GM18909 (cell line): ENCODE measurements around the gene DDX27.
"Not testable (repeated sequence)": the region's sequence is repeated elsewhere in the genome, so short reads cannot be mapped to it uniquely, and the experiment has no call there.

Experiments
- ATAC-seq: cut with Tn5 transposase; IDR thresholded peaks from one replicate; pipeline ENCODE4 v1.9.1; 2021; ENCODE audit warnings: mild to moderate bottlenecking; ENCODE audit not compliant: unreplicated experiment, poor library complexity

Gene DDX27

DNA sequence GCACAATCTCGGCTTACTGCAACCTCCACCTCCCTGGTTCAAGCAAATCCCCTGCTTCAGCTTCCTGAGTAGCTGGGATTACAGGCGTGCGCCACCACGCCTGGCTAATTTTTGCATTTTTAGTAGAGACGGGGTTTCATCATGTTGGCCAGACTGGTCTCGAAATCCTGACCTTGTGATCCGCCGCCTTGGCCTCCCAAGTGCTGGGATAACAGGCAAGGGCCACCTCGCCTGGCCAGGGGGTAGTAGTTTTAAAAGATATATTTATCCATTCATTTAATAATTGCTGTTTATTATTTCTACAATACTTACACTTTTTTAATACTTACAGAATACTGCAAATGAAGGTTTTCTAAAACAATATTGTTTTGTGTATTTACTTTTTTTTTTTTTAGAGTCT, 15.5 kb upstream of the DDX27 start:
- no peak for ATAC-seq

- ATAC-seq: no peak
These were observed 12.1 kb upstream of the DDX27 start for GRCh38 chr20:49207076-49207475.

GRCh38 chr20:49210101-49210756, 9.0 kb upstream of the DDX27 start:
- ATAC-seq: no peak

DNA sequence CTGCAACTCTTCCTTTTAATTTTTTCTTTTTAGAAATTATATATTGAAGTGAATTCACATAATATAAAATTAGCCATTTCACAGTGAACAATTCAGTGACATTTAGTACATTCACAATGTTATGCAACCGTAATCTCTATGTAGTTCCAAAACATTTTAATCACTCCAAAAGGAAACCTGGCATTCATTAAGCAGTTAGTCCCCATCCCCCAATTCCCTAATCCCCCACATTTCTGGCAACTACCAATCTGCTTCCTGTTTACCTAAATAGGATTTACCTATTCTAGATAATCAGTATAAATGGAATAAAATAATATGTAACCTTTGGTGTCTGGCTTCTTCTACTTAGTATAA, 8.5 kb upstream of the DDX27 start:
- ATAC-seq: no peak

GRCh38 chr20:49214571-49214970, 4.6 kb upstream of the DDX27 start:
- no peak for ATAC-seq

- ATAC-seq: no peak
These were observed 4.0 kb upstream of the DDX27 start for GRCh38 chr20:49215232-49215631.

GRCh38 chr20:49216991-49217578, 2.1 kb upstream of the DDX27 start:
- no peak for ATAC-seq

GRCh38 chr20:49218739-49219090, 501 bp upstream of the DDX27 start:
- not testable (repeated sequence) for ATAC-seq

- ATAC-seq: no peak
These were observed 962 bp downstream of the DDX27 start for GRCh38 chr20:49219924-49220831.

GRCh38 chr20:49225896-49226295, 6.7 kb downstream of the DDX27 start:
- ATAC-seq: no peak

GRCh38 chr20:49228676-49229075, 9.5 kb downstream of the DDX27 start:
- ATAC-seq: no peak

GRCh38 chr20:49229381-49229780, 10.2 kb downstream of the DDX27 start:
- ATAC-seq: no peak

DNA sequence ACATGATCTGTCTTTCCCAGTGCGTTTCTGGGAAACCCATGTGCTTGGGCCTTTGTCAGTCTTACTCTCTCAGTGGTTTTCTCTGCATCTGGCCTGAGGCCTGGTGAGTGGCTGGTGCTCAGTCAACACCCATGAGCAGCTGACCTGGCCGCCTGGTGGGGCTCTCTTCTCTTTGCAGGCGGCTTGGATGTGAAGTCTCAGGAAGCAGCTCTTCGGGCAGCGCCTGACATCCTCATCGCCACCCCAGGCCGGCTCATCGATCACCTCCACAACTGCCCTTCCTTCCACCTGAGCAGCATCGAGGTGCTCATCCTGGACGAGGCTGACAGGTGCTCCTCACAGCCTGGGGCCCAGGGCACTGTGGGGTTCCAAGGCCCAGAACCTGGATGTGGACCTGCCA, 10.8 kb downstream of the DDX27 start:
- ATAC-seq: no peak

GRCh38 chr20:49230561-49231133, 11.4 kb downstream of the DDX27 start:
- ATAC-seq: no peak

DNA sequence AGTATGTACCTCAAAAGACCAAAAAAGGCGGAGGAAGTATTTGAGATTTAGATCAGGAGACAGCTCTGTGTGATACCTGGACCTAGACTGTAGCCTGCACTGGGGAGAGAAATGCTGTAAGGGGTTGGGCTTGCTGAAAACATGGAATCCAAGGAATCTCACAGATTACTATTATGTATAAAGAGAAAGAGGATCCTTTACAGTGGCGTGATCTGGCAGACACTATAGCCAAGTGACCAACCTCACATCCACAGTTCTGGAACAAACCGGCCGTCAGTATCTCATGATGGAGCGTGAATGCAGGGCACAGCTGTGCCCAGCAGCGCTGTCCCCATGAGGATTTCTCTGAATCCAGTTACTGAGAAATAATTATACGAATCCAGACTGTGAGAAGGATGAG, 12.3 kb downstream of the DDX27 start:
- no peak for ATAC-seq

DNA sequence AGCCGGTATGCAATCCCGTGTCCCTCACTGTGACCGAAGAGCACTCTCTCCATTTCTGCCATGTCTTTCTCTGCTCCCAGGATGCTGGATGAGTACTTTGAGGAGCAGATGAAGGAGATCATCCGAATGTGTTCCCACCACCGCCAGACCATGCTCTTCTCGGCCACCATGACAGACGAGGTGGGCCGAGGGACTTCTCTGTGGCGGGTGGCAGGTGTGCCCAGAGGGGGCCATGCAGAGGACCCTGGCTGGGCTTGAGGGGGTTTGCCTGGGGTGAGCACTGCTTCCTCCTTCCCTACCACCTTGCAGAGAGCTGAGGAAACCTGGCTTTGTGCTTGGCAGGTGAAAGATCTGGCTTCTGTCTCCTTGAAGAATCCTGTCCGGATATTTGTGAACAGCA, 14.0 kb downstream of the DDX27 start:
- ATAC-seq: no peak

GRCh38 chr20:49234831-49235230, 15.6 kb downstream of the DDX27 start:
- no peak for ATAC-seq

GRCh38 chr20:49236301-49236700, 17.1 kb downstream of the DDX27 start:
- no peak for ATAC-seq

GRCh38 chr20:49237531-49237930, 18.3 kb downstream of the DDX27 start:
- no peak for ATAC-seq

DNA sequence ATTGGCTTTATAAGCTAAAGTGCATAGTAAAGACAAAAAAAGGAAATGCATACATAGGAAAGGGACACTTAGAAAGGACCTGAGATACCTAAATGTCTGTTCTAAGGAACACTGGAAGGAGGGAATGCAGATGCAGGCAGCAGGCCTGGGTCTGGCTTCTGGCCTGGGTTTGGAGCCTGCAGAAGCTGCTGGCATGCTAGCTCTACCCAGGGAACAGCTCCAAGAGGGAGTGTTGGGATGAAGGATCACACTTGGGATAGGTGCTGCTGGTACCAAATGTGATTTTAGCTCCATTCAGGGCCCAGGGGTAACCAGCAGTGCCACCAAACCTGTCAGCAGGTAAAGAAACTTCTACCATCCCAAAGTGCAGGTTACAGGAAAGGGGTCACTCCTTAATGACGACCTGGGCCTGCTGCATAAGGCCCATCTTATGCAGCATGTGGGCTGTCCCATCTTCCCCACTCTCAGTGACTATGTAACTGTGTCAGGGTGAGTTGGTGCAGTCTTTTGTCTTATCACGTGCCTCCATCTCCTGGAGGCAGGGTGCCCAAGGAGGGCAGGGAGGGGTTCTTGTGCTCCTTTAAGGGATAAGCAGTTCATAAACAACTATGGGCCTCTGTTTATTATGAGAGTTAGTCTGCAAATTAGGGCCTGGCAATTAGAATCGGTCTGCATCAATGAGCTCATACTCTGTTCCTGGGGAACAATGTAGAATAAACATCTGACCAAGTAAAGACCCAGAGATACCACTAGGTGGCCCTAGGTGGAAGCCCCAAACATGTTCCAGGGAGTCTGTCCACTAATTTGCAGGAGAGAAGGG, 26.9 kb downstream of the DDX27 start:
- ATAC-seq: no peak
